Fibroblast of peridontal ligament (primary cell): ENCODE measurements around the gene EZR.
A peak's percentile ranks its signal among the peaks of the same experiment; 100 is the strongest.

Experiments used
- DNase-seq: peaks from one replicate; pipeline ENCODE4 v3.0.0-alpha.2; 2010; ENCODE audit errors: extremely low read depth

EZR gene

GRCh38 chr6:158762787-158763433 is 56.3 kb downstream of the EZR start:
- DNase-seq, result peak; percentile 18

GRCh38 chr6:158761746-158762145 is 57.4 kb downstream of the EZR start:
- DNase-seq, result no peak

DNA sequence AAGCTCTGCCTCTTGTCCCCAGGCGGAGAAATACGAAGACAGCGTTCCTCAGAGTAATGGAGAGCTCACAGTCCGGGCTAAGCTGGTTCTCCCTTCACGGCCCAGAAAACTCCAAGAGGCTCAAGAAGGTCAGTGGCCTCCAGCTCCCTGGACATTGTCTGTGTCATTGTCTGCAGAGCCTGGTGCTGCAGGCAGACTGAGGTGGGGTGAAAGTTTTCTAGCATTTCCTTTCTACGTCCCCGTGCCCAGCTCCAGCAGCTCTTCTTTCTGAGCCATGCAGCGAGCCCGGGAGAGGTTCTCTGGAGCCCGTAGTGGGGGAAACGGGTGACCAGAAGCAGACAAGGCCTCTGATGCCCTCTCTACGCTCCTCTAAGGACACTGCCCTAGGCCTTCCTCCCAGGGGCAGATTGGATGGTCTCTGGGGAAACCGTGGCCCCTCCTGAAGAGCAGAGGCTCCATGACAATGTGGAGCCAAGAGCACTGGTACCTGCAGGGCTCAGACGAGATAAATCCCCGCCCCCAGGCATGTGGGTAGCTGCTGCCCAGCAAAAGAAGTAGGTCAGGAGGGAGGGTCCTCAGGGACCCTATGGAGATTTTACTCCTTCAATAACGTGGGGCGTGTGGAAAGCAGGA is 58.4 kb downstream of the EZR start:
- DNase-seq, result no peak

- no peak for DNase-seq
Measured at GRCh38 chr6:158759966-158760617, 59.1 kb downstream of the EZR start.

- DNase-seq, result no peak
Measured at GRCh38 chr6:158758941-158759479, 60.2 kb downstream of the EZR start.

DNA sequence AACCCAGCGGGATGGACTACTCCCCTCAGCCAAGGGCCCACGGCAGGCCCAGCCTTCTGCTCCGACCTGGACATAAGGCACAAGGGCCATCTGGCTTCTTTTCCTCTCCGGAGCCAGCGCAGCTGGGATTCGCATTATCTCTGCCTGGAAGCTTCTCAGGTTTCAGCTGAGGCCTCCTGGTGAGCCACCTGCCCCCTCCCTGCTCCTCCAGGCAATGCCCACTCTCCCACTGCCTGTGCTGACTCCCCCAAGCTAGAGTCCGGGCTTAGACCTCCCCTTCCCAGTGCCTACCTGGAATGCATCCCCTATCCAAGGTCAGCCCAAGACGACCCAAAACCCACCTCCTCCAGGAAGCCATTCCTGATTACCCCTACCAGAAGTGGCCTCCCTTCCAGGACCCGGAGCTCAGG is 60.7 kb downstream of the EZR start:
- DNase-seq, result no peak

- no peak for DNase-seq
Measured at GRCh38 chr6:158757753-158758090, 61.4 kb downstream of the EZR start.

DNA sequence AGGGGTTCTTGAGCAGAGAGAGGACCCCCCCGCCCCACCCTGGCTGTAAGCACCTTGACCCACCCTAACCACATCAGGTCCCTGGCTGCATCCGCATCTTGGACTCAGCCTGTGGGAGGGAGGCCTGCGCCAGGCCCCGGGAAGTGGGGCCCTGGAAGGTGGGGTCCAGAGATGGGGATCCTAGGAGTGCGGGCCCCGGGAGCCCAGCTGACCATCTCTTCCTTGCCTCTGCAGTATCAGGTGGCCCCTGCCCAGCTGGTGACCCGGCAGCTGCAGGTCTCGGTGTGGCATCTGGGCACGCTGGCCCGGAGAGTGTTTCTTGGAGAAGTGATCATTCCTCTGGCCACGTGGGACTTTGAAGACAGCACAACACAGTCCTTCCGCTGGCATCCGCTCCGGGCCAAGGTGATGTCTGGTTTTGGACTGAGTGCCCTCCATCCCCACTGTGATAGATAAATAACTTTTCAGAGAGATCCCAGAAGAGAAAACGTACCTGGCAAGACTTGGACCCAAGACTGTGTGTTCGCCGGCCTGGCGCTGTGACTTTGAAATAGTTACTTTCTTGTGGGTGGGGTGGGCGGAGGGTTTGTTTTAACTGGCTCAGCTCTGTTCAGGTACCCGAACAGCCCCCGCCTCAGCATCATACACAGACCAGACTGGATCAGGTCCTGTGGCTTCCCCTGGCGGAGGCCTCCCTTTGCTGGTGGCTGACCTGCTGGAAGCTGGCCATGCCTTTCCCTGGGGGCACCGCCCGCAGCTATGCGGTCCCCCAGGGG is 62.0 kb downstream of the EZR start:
- DNase-seq, result no peak

DNA sequence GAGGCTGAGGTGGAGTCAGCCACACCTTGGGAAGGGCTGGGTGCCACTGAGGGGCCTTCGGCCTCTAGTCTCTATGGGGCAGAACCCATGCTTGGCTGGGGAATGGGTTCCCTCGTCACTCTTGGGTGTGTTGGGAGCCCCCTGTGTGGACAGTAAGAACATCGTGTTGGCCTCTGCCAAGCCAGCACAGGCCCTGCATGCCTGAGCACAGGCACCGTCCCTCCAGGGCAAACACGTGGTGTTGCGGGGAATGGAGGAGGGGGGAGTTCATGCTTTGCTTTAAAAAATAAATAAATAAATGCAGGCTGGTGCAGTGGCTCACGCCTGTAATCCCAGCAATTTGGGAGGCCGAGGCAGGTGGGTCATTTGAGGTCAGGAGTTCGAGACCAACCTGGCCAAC is 63.0 kb downstream of the EZR start:
- DNase-seq, result no peak

- DNase-seq, result no peak
Measured at GRCh38 chr6:158755636-158756035, 63.5 kb downstream of the EZR start.

DNA sequence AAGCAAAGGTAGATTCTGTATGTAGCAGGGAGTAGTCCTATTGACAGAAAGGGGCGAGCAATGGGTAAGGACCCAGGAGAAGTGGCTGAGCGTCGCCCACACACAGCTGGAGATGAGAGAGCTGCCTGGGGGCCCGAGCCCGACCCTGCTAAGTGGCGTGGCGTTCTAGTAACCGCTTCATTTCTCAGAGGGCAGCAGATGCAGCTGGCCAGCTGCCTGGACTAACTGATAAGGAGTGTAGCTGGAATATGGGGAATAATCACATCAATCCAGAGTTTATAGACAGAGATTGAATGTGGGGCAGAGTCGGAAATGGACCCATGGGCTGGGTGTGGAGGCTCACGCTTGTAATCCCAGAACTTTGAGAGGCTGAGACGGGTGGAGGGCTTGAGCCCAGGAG is 64.4 kb downstream of the EZR start:
- DNase-seq, result no peak

- no peak for DNase-seq
Measured at GRCh38 chr6:158753811-158754210, 65.4 kb downstream of the EZR start.

DNA sequence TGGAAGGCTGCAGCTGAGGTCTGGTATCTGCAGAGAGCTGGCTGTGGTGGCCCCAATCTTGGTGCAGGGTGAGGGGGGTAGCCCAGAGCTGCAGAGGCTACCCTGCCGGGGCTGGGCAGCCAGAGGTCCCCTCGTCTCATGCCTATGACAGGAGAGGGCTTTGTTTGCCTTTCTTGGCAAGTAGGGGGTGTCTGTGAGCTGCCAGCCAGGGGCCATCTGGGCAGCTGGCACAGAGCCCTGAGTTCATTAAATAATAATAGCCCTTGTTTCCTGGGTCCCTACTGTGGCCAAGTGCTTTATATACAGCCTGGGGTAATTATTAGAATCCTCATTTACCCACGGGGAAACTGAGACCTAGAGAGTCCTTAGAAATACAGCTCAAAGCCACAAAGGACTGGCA is 66.6 kb downstream of the EZR start:
- DNase-seq, result no peak

DNA sequence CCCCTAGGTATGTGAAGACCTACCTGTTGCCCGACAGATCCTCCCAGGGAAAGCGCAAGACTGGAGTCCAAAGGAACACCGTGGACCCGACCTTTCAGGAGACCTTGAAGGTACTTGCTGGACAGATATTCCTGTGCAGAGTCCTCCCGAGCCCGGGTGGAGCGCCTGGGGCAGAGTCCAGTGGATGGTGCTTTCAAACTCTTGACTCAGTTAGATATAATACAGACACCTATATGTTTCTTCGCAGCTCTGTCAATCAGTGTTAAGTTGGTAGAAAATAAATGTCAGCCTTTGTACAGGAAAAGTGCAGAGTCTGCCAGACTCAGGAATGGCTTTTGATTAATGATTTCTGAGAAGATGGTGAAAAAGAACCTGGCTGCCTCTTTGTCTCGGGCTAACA is 67.2 kb downstream of the EZR start:
- no peak for DNase-seq

DNA sequence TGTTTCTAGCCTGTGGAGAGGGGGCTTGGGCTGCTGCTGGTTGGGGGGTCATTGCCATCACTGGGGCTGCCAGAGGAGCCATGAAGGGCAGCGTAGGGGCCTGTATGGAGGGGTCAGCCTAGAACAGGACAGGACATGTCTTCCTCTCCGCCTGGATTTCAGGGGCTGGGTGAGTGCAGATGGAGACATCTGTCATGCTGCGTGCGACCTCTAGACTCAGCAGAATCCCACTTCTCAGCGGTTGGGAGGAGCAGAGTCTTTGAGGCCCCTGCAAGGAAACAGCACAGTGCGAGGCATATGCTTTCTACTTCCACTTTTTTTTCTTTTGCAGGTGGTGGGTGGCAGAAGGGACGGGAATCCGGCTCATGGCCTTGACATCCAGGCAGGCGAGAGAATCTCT is 67.9 kb downstream of the EZR start:
- no peak for DNase-seq

GRCh38 chr6:158744986-158745430 is 74.2 kb downstream of the EZR start:
- no peak for DNase-seq

DNA sequence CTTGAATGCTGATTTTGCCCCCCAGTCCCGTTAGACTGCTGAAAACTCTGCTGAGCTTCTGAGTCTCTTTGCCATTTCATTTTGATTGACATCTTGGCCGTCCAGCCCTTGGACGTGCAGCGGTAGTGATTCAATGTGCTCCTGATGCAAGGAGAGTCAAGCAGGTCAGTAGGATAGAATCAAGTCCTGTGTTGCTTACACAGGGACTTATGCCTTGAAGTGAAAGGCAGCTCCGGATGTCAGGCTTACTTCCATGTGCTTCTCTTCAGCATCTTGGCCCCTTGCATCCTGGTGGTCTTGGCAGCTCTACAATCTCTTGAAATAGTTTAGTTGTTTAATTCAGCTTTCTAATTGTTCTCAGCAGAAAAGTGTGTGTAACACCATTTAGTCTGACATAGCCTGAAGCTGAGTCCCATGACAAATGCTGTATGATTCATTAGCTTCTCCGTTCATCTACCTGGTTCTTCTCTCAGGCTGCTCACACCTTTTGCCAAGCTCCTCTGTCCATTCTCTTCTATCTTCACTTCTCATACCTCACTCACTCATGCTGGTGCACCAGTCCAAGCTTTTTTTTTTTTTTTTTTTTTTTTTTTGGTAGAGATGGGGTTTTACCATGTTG is 76.0 kb downstream of the EZR start:
- DNase-seq, result no peak

DNA sequence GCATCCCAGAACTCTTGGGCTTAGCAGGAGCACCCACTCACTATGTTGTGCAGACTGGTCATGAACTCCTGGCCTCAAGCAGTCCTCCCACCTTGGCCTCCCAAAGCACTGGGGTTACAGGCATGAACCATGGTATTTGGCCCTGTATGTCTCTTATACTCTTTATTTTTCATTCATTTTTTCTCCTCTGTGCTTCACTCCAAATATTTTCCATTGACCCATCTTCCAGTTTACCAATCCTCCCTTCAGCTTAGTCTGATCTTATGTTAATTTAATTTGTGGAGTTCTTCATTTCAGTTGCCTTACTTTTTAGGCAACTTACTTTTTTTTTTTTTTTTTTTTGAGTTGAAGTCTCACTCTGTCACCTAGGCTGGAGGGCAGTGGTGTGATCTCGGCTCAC is 79.5 kb downstream of the EZR start:
- DNase-seq, result no peak

GRCh38 chr6:158737710-158738615 is 81.2 kb downstream of the EZR start:
- peak; percentile 8 for DNase-seq

- DNase-seq, result no peak
Measured at GRCh38 chr6:158737082-158737709, 82.0 kb downstream of the EZR start.
